Uterus (tissue), 2 donors: ENCODE data around the gene DTNA.

Experiments
- POLR2A ChIP-seq, 2 donors: fragments of 450-650 bp; IDR thresholded peaks; one replicate each; pipeline ENCODE4 v1.6.1; 2016; ENCODE audit warnings: antibody characterized with exemption in 2 of 2, mild to moderate bottlenecking in 1 of 2, moderate library complexity in 1 of 2
- TF ChIP-seq, protein P1 (sequence below), 4 experiments: fragments of 200-600 bp in 2 of 4; fragments of 450-650 bp in 2 of 4; sonication (generic) in 2 of 4; IDR thresholded peaks; one replicate each; pipeline ENCODE4 v1.5.1; 2016 to 2019; ENCODE audit warnings: antibody characterized with exemption in 4 of 4, mild to moderate bottlenecking in 2 of 4, moderate library complexity in 1 of 4

DNA sequence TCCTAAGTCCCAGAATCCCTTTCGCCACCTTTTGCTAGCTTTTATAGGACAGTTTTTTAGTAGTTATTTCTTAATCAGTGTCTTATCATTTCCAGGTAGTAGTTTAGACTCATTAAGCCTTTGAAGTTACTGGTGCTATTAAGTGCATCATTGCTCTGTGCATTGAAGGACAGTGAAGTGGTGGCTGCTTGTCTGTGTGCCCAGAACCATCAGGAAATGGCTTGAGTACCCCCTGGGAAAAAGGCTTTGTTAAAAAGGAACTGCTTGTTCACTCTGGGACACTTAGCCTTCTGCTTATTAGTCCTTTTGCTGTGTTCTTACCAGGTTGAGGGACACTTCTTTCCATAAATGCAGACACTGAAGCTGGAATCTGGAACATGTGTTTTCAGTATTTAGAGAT lies 30.0 kb downstream of the DTNA start:
- TF ChIP-seq, protein P1, sequence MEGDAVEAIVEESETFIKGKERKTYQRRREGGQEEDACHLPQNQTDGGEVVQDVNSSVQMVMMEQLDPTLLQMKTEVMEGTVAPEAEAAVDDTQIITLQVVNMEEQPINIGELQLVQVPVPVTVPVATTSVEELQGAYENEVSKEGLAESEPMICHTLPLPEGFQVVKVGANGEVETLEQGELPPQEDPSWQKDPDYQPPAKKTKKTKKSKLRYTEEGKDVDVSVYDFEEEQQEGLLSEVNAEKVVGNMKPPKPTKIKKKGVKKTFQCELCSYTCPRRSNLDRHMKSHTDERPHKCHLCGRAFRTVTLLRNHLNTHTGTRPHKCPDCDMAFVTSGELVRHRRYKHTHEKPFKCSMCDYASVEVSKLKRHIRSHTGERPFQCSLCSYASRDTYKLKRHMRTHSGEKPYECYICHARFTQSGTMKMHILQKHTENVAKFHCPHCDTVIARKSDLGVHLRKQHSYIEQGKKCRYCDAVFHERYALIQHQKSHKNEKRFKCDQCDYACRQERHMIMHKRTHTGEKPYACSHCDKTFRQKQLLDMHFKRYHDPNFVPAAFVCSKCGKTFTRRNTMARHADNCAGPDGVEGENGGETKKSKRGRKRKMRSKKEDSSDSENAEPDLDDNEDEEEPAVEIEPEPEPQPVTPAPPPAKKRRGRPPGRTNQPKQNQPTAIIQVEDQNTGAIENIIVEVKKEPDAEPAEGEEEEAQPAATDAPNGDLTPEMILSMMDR (IDR thresholded peaks at IDR 0.05), result no peak
- TF ChIP-seq POLR2A (IDR thresholded peaks at IDR 0.05), result no peak
